IMR-90 (cell line): ENCODE measurements around the gene GPR158. TPM values are rescaled to one million over a fixed set of nuclear protein-coding genes. Genes with fewer than 3 reads are reported as not detected.

Source experiments
- ATAC-seq: fragments of 200-7000 bp; cut with Tn5 transposase; 2 replicates; pipeline ENCODE4 v1.9.1; 2020; ENCODE audit warnings: low read depth, mild to moderate bottlenecking, moderate library complexity
- BruUV-seq: library from RNA; stranded (reverse); fragments of 400-500 nt; replicated peaks from 2 replicates; lab custom pipeline; 2021; lab: Mats Ljungman, UMichigan
- CTCF ChIA-PET: fragments of 300-600 bp; formaldehyde crosslinking; extraction: SDS; loops from one replicate; lab custom pipeline; 2021; ENCODE audit warnings: antibody characterized with exemption; lab: Yijun Ruan, JAX
- POLR2A ChIA-PET: fragments of 300-600 bp; sonication (Branson Sonifier 250); formaldehyde crosslinking; loops from one replicate; lab custom pipeline; 2022; ENCODE audit warnings: antibody characterized with exemption; ENCODE audit not compliant: unreplicated experiment; lab: Charles Lee
- DNase-seq: peaks from one replicate; pipeline ENCODE4 v3.0.0; 2013
- H2AFZ ChIP-seq: replicated peaks from 2 replicates; pipeline ENCODE3; 2013; ENCODE audit warnings: low read length, mild to moderate bottlenecking; ENCODE audit not compliant: poor library complexity
- H2AK5ac ChIP-seq: 2 replicates; pipeline ENCODE4 v1.6.1; 2013; ENCODE audit warnings: low read depth, low read length, inconsistent platforms
- H2AK9ac ChIP-seq: replicated peaks from 2 replicates; pipeline ENCODE3; 2013; ENCODE audit warnings: mild to moderate bottlenecking, low read depth, low read length, moderate library complexity; ENCODE audit not compliant: poor library complexity
- H2BK120ac ChIP-seq: 2 replicates; pipeline ENCODE4 v1.6.1; 2013; ENCODE audit warnings: low read depth, low read length, inconsistent platforms
- H2BK15ac ChIP-seq: 3 replicates; pipeline ENCODE4 v1.6.1; 2013; ENCODE audit warnings: low read depth, low read length, inconsistent platforms
- H2BK20ac ChIP-seq: 2 replicates; pipeline ENCODE4 v1.6.1; 2013; ENCODE audit warnings: low read depth, mild to moderate bottlenecking, inconsistent platforms, low read length, moderate library complexity
- H2BK5ac ChIP-seq: 2 replicates; pipeline ENCODE4 v1.6.1; 2013; ENCODE audit warnings: mild to moderate bottlenecking, low read depth, low read length, inconsistent platforms; ENCODE audit not compliant: poor library complexity, severe bottlenecking
- H3K14ac ChIP-seq: replicated peaks from 2 replicates; pipeline ENCODE4 v1.6.1; 2013; ENCODE audit warnings: low read depth, low read length, inconsistent platforms
- H3K18ac ChIP-seq: 2 replicates; pipeline ENCODE4 v1.6.1; 2013; ENCODE audit warnings: low read depth, low read length, control low read depth
- H3K23ac ChIP-seq: 2 replicates; pipeline ENCODE4 v1.6.1; 2013; ENCODE audit warnings: low read depth, low read length, inconsistent platforms
- H3K27ac ChIP-seq: 2 replicates; pipeline ENCODE4 v1.5.1; 2013; ENCODE audit warnings: mild to moderate bottlenecking, control low read depth, low read length; ENCODE audit not compliant: insufficient read depth
- H3K27me3 ChIP-seq: 2 replicates; pipeline ENCODE4 v1.6.1; 2013; ENCODE audit warnings: low read length; ENCODE audit not compliant: control insufficient read depth, insufficient read depth
- H3K36me3 ChIP-seq: 2 replicates; pipeline ENCODE4 v1.6.1; 2013; ENCODE audit warnings: low read length, mixed read lengths; ENCODE audit not compliant: control insufficient read depth, insufficient read depth
- H3K4ac ChIP-seq: 2 replicates; pipeline ENCODE4 v1.6.1; 2013; ENCODE audit warnings: low read depth, low read length, inconsistent platforms
- H3K4me1 ChIP-seq: 2 replicates; pipeline ENCODE4 v1.6.1; 2013; ENCODE audit warnings: low read length, mixed read lengths; ENCODE audit not compliant: control insufficient read depth, insufficient read depth
- H3K4me2 ChIP-seq: 2 replicates; pipeline ENCODE4 v1.6.1; 2013; ENCODE audit warnings: low read depth, mild to moderate bottlenecking, control low read depth, low read length, moderate library complexity
- H3K4me3 ChIP-seq: 2 replicates; pipeline ENCODE4 v1.5.1; 2013; ENCODE audit warnings: low read depth, mild to moderate bottlenecking, control low read depth, low read length, moderate library complexity; ENCODE audit not compliant: insufficient read depth
- H3K56ac ChIP-seq: 2 replicates; pipeline ENCODE4 v1.6.1; 2013; ENCODE audit warnings: low read length, inconsistent platforms; ENCODE audit not compliant: insufficient read depth; ENCODE audit errors: extremely low read depth
- H3K79me1 ChIP-seq, 2 experiments: 2 replicates each; pipeline ENCODE4 v1.6.1; 2013; ENCODE audit warnings: low read length in 2 of 2, inconsistent platforms in 1 of 2, low read depth in 1 of 2
- H3K9ac ChIP-seq: 2 replicates; pipeline ENCODE4 v1.6.1; 2013; ENCODE audit warnings: low read depth, low read length, control low read depth
- H3K9me1 ChIP-seq: 2 replicates; pipeline ENCODE4 v1.6.1; 2013; ENCODE audit warnings: low read length, inconsistent platforms; ENCODE audit not compliant: insufficient read depth
- H3K9me3 ChIP-seq: 2 replicates; pipeline ENCODE4 v1.6.1; 2013; ENCODE audit warnings: low read length; ENCODE audit not compliant: control insufficient read depth, insufficient read depth
- H4K20me1 ChIP-seq: 2 replicates; pipeline ENCODE4 v1.6.1; 2013; ENCODE audit warnings: low read length, inconsistent platforms; ENCODE audit not compliant: insufficient read depth
- H4K5ac ChIP-seq: 2 replicates; pipeline ENCODE4 v1.6.1; 2013; ENCODE audit warnings: mild to moderate bottlenecking, low read depth, low read length, control low read depth
- H4K8ac ChIP-seq, 2 experiments: 2 replicates each; pipeline ENCODE4 v1.6.1; 2013; ENCODE audit warnings: low read depth in 2 of 2, low read length in 2 of 2, control low read depth in 1 of 2, inconsistent platforms in 1 of 2
- H4K91ac ChIP-seq: 2 replicates; pipeline ENCODE4 v1.6.1; 2013; ENCODE audit warnings: low read depth, low read length, inconsistent platforms; ENCODE audit not compliant: insufficient read depth
- SMC3 ChIP-seq: fragments of 150-350 bp; IDR thresholded peaks from 2 replicates; pipeline ENCODE4 v1.6.1; 2016; ENCODE audit warnings: low read depth, mild to moderate bottlenecking, antibody characterized with exemption, low read length, moderate library complexity
- WGBS, 2 experiments: methylation state at CpG; one replicate each; pipeline versions ENCODE4 v1.1.5 to v1.1.7; 2013; ENCODE audit warnings: missing lambda C conversion rate in 2 of 2; ENCODE audit not compliant: insufficient read length in 1 of 2; ENCODE audit errors: extremely low coverage in 2 of 2; 5-methylcytosine and 5-hydroxymethylcytosine counted together
- dilution Hi-C: fragments of 300-500 bp; cut with HindIII; formaldehyde crosslinking; loops from one replicate; pipeline ENCODE4 v1.14.3; 2018; ENCODE audit warnings: low sequenced_read_pairs; ENCODE audit not compliant: unreplicated experiment
- in situ Hi-C: fragments of 300-500 bp; cut with MboI; formaldehyde crosslinking; loops from 3 replicates; pipeline ENCODE4 v1.14.3; 2019; ENCODE audit warnings: low sequenced_read_pairs, inconsistent platforms, mixed read lengths
- intact Hi-C: fragments of 100-400 bp; cut with micrococcal nuclease; formaldehyde crosslinking; loops from 2 replicates; pipeline ENCODE4 v1.10.0; 2022
- polyA plus RNA-seq, 3 experiments: library from polyadenylated mRNA; depleted of rRNA; stranded (reverse); fragments of >200 nt; gene quantifications; 2 replicates each; pipeline ENCODE4 v1.2.3, GENCODE V29; 2012; ENCODE audit warnings: low replicate concordance in 1 of 3
- total RNA-seq: library from RNA; depleted of rRNA; stranded (reverse); fragments of >200 nt; gene quantifications from 2 replicates; pipeline ENCODE4 v1.2.3, GENCODE V29; 2012
- TF ChIP-seq, protein P1 (sequence below): fragments of 150-350 bp; IDR thresholded peaks from 2 replicates; pipeline ENCODE4 v1.6.1; 2017; ENCODE audit warnings: mild to moderate bottlenecking, antibody characterized with exemption, low read length, low read depth

The GPR158 gene
- total and polyA plus RNA-seq, 2 of the 4 experiments (the other 2 are of a cell fraction): not detected

GRCh38 chr10:25180801-25181200 is 6.0 kb downstream of the GPR158 start:
- H2AK9ac ChIP-seq: no peak overlapping the region
- TF ChIP-seq, protein P1, sequence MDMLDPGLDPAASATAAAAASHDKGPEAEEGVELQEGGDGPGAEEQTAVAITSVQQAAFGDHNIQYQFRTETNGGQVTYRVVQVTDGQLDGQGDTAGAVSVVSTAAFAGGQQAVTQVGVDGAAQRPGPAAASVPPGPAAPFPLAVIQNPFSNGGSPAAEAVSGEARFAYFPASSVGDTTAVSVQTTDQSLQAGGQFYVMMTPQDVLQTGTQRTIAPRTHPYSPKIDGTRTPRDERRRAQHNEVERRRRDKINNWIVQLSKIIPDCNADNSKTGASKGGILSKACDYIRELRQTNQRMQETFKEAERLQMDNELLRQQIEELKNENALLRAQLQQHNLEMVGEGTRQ: no peak
- TF ChIP-seq SMC3: no peak
- H4K8ac ChIP-seq: no peak overlapping the region
- no peak overlapping the region for H3K56ac ChIP-seq
- CTCF ChIA-PET: no interaction called here
- no peak overlapping the region for H3K27ac ChIP-seq
- no peak overlapping the region for H4K5ac ChIP-seq
- H3K79me1 ChIP-seq: no peaks in the 10 kb centered on the region
- H3K14ac ChIP-seq: no peak overlapping the region
- H2AFZ ChIP-seq: no peak overlapping the region
- no CpG with 5 or more reads among the region's 2 CpGs for WGBS, 2 experiments
- H3K23ac ChIP-seq: no peak overlapping the region
- in situ Hi-C loops: no loop called here
- dilution Hi-C loops: no loop called here
- no peaks in the 10 kb centered on the region for H3K9me1 ChIP-seq
- POLR2A ChIA-PET: no interaction called here
- H4K91ac ChIP-seq: no peak overlapping the region
- H2BK120ac ChIP-seq: no peak overlapping the region
- H3K27me3 ChIP-seq: peaks cover 13% of the 10 kb centered on the region
- H2BK20ac ChIP-seq: no peak overlapping the region
- H3K4me1 ChIP-seq: no peaks in the 10 kb centered on the region
- H2AK5ac ChIP-seq: no peak overlapping the region
- no peak overlapping the region for H3K4me2 ChIP-seq
- no peak overlapping the region for H3K18ac ChIP-seq
- H3K9me3 ChIP-seq: no peaks in the 10 kb centered on the region
- no peak overlapping the region for H2BK5ac ChIP-seq
- ATAC-seq (no peak), DNase-seq (no peak)
- no TSS peak for BruUV-seq
- no peaks in the 10 kb centered on the region for H3K36me3 ChIP-seq
- intact Hi-C loops: no loop called here
- H2BK15ac ChIP-seq: no peak overlapping the region
- no peak overlapping the region for H3K9ac ChIP-seq
- H3K4me3 ChIP-seq: no peak overlapping the region
- H4K20me1 ChIP-seq: no peaks in the 10 kb centered on the region
- no peak overlapping the region for H3K4ac ChIP-seq
